DMS 273 treated with DMSO at 0.1 percent for 48 hours (cell line): ENCODE measurements around the gene TNPO2.

Source experiments
- DNase-seq: peaks from one replicate; lab custom pipeline; 2025; lab: John Stamatoyannopoulos, UW

The TNPO2 gene

DNA sequence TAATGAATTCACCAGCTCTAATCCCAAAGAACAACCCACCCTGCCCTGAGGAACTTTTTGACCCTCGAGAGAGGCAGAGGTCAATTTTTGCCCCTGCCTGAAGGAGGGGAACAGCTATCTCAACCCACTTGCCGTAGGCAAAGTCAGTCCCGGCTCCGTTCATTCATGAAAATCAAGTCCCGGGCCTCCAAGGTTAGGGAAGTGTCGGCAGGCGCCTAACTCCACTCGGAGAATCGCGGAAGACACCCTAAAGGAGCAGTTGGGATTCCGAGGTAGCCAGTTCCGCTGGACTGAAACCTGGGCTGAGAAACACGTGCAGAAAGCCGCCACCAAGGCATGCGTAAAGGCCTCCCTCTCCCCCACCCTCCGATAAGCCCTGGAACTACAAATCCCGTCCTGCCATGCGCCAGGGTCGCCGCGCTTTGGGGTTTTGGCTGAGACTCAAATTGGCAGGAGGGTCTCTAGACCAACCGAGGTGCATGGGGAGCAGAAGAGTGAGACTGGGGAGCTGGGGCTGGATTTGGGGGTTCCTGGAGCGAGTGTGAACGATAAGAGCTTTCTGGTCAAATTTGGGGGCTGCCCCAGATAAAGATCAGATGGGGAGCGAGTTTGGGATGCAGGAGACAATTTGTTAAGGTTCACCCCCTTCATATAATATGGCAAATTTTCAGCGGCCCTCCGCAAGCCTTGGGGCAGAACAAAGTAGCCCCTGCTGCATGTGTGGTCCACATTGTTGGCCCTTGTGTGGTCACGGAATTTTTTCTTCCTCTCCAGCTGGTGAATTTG is at the start of gene TNPO2:
TNPO2 (minus strand) TSS at position 292 of the 786 bp plus-strand sequence. CDS start 2,955 bp downstream, outside the sequence.
- peak; percentile 63 for DNase-seq

DNA sequence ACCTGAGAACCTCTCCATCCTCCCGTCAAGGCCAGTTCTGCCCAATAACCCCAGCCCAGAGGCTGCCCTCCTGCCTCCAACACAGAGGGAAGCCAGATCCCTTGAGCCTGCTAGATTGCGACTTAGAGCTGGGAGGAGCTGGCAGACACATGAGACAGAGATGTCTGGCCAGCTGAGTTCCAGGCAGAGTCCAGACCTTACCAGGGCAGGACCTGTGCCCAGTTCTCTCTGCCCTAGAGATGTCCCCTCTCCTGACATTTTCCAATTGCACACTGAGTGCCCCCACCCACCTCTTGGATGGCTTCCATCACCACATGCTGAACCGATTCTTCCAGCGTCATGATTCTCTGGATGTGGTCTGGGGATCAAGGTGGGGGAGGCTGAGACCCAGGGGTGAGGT is 48.6 kb upstream of the TNPO2 start:
- DNase-seq, result no peak

DNA sequence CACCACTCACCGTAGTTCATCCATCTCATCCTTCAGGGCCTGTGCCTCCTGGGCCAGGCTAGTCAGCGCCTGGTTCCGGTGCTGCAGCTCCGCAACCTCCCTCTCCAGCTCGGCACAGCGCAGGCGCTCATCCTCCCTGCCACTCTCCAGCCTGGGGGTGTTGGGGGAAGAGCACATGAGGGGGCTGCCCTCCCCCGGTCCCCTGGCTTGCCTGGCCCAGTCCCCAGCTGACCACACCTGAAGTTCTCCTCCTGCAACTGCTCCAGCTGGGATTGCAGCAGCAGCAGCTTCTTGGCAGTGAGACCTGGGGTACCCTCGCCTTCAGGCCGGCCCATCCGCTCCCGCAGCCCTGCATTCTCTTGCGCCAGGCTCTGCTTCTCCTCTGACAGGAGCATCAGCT is 47.2 kb upstream of the TNPO2 start:
- no peak for DNase-seq

DNA sequence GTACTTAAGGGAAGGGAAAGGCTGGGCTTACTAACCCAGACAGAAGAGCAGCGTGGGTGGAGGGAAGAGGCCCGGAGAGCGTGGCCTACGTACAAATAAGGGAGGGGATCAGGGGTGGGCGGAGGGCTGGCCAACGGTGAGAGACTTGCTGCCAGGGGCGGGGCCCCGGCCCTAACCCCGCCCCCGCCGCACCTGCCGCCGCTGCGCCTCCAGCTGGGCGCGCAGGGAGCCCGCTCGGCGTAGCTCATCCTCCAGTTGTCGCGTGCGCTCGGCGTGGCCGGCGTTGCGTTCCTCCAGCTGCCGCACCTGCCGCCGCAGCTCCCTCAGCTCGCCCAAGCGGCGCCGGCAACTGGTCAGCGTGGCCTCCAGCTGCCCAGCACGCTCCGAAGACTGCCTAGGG is 46.0 kb upstream of the TNPO2 start:
- DNase-seq, result no peak

DNA sequence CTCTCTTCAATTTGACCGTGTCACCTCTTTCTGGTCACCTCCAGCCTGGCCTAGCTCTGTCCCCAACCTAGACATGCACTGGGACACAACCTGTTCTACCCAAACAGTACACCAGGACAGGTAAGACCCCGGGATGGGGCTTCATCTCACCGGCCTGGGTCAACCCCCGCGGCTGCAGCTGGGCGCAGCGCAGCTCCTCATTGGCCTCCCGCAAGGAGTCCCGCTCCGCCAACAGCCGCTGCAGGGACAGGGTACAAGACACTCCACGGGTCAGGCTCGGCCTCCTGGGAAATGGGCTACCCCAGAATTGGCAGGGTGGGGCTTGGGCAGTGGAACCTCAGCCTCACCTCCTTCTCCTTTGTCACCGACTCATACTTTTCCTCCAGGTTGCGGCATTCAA is 43.9 kb upstream of the TNPO2 start:
- no peak for DNase-seq

DNA sequence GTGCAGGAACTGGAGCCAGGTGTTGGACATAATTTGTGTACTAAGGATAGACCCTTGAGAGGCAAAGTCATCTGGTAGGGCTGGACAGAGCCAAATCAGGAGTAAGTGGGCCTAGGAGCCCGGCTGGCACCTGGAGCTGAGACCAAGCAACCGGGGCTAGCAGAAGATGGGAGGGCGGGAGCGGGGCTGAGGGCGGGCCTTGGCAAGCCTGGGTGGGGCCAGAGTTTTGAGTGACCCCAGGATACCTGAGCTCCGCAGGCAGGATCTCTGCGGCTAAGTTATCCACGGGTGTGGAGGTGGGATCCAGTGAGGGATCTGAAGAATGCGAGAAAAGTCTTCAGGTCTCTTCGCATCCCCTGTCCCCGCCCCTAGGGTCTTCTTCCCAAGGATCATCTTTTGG is 43.4 kb upstream of the TNPO2 start:
- no peak for DNase-seq

DNA sequence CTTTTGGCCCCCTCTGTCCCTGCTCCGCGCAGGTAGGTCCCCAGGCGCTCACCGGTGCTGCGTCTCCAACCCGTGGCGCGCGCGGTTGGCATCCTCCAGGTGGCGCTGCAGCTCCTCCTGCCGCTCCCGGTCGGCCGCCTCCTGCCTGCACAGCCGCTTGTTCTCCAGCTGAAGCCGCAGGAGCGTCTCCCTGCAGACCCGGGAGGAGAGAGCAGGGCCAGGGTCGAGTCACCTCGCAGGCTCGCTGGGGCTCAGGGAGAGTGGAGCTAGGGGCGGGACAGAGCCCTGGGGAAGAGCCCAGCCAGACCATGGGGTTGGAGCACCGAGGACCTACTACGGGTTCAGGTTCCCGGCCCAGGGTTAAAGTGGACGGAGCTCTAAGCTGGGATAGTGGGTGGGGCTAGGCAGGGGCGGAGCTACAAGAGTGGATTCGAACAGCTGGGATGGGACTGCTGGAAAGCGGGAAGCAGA is 42.4 kb upstream of the TNPO2 start:
- peak; percentile 27 for DNase-seq

DNA sequence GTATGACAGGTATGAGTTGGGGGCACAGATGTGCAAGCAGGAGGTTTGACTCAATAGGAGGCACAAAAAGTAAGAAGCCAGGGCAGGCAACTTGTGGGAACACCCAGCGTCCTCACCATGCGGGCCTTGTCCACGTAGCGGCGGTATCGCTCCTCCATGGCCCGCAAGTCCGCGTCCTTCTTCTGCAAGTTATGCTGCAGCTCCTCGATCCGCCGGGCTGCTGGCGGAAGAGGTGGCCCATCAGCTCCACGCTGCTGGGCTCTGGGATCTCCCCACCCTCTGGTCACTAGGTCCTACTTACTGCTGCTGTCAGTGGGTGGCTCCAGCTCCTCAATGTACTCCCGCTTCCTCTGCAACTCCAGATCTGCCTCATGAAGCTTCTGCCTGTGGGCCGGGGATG is 41.0 kb upstream of the TNPO2 start:
- no peak for DNase-seq

DNA sequence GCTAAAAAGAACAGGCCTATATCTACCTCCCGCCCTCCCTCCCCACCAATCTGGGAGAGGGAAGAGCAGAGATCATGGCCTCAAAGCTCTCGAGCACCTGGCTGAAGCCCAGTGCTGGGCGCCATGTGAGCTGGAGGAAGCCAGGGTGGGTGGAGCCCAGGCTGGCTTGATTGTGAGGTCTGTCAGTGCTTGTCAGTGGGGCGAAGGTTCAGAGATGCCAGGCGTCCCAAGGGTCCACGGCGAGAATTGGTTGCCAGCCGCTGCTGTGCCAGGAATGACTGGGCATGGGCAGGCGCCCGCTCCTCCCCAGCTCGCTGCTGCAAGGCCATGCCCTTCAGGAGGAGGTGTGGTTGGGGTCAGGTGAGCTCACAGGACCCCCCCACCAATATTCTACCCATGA is 39.4 kb upstream of the TNPO2 start:
- no peak for DNase-seq

DNA sequence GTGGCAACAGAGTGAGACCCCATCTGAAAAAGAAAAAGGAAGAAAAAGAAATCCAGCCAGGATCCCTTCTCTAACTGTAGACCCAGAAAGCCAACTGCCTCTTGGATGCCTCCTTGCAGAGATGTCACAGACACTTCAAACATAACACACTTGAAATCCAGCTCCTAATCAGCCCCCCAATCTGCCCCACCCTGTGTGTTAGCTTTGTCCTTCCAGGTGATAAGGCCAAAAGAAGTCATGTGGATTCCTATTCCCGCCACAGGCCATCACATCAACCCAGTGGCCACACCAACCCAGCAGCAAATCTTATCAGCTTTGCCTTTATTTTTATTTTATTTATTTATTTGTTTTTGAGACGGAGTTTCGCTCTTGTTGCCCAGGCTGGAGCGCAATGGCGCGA is 36.0 kb upstream of the TNPO2 start:
- no peak for DNase-seq

DNA sequence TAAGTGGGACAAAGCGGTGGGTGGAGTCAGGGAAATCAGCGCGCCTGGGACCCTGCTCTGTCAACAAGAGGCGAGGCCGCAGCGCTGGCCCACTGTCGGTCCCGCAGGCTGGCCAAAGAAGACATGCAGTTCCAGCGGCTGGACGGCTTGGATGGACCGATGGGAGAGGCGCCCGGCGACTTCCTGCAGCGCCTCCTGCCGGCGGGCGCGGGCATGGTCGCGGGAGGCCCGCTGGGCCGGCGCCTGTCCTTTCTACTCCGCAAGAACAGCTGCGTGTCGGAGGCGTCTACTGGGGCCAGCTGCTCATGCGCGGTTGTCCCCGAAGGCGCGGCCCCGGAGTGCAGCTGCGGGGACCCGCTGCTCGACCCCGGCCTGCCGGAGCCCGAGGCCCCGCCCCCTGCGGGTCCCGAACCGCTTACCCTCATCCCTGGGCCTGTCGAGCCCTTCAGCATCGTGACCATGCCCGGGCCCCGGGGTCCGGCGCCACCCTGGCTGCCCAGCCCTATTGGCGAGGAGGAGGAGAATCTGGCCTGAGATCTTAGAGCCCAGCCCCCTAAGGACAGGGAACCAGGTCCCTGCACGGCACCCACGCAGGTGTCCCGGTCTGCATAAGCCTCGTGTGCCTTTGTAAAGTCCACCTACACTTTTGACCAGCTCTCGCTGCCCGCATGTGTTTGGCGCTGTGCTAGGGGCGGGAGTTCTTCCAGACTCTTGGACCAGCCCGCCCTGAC is 34.0 kb upstream of the TNPO2 start:
- DNase-seq, result peak; percentile 38

DNA sequence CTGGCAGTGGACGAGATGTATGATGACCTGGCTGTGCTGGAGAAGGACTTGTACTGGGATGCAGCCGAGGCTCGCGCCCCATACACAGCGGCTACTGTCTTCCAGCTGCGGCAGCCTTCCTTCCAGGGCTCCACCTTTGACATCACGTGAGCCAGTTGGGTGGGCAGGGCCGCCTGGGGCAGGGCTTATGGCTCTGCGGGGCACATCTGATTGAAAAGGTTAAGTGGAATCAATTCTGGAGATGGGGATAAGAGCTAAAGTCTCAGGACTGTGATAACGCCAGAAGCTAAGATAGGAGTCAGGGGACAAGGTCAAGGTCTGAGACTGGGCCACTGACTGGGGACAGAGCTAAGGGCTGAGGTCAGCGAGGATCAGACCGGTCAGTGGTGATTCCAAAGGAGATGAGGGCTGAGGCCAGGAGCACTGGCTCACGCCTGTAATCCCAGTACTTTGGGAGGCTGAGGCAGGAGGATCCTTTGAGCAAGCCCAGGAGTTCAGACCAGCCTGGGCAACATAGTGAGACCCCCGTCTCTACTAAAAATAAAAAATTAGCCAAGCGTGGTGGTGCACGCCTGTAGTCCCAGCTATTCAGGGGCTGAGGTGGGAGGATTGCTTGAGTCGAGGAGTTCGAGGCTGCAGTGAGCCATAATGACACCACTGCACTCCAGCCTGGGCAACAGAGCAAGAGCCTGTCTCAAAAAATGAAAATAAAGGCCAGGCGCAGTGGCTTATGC is 32.6 kb upstream of the TNPO2 start:
- DNase-seq, result no peak

DNA sequence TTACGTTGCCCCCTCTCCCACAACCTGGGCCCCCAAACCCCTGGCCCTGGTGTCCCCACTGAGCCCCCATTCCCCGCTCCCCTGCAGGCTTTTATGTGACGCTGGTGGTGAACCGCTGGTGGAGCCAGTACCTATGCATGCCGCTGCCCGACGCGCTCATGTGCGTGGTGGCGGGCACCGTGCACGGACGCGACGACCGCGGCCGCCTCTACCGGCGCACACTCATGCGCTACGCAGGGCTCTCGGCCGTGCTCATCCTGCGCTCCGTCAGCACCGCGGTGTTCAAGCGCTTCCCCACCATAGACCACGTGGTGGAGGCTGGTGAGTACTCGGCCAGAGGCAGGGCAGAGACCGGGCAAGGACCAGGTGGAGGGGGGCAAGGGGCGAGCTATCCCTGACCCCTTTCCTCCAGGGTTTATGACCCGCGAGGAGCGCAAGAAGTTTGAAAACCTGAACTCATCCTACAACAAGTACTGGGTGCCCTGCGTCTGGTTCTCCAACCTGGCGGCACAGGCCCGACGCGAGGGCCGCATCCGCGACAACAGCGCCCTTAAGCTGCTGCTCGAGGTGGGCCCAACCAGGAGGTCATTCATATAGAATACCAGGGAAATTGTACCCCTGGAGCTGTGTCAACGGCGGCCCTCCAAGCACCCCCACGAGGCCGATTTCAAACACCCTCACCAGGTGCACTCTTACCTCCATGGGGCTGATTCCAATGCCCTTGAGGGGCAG is 30.9 kb upstream of the TNPO2 start:
- no peak for DNase-seq

DNA sequence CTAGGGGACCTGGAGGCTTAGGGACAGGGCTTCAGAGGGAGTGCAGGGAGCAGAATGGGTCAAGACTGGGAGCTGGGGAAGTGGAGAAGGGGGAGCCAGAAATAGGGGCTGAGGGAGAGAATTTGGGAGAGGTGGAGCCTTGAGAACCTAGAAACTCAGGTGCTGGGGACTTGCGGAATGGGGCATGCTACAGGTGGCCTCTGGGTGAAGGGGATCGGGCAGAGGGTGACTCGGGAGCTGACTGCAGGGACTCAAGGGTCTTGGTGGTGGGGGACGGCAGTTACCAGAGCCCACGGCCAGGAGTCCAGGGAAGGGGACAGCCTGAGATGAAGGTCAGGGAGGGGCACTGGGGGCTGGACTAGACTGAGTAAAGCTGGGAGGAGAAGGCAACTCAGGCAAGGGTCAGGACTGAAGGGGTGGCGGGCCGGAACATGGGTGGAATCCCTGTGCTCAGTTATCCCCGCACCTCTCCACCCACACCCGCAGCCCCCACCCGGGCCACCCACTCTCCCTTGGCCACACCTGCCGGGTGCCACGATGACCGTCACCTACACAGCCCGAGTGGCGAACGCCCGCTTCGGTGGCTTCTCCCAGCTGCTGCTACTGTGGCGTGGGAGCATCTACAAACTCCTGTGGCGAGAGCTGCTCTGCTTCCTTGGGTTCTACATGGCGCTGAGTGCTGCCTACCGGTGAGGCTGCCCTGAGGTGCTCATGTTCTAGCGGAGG is 28.5 kb upstream of the TNPO2 start:
- DNase-seq, result no peak

DNA sequence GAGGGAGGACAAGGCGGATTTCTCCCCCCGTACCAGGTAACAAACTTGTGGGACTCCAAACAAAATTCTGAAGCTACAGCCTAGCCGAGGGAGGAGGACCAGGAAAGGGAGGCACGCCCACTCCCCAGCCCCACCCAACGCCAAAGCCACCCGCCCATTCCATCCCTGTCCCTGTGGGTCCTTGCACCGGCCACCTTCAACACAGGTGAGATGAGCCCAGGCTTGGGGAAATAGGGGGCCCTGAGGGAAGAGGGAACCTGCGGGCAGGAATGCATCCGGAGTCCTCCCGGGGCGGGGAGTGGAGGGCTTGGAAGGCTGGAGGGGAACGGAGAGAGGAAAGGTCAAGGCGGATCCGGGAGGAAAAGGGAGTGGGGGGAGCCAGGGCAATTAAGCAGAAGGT is 27.9 kb upstream of the TNPO2 start, which contains the start of gene BEST2:
BEST2 (plus strand) TSS at position 157 of the 400 bp plus-strand sequence. CDS start 802 bp downstream, outside the sequence.
- DNase-seq, result no peak

DNA sequence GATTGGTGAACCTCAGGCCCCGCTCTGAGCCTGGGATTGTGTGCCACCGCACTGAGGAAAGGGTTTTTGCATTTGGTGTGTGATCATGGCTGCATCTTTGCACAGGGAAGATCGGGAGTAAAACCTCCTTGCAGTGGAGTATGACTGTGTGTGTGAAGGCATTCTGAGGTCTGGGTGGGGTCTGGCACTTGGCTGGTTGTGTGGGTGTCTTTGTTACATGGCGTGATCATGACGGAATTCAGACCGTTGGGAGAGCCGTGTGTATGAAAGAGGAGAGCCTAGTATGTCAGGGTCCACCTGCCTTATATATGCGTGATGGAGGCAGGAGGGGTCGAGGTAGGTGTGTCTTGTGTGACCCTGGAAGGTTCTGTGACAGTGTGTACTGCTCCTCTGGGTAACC is 27.1 kb upstream of the TNPO2 start:
- DNase-seq, result no peak

DNA sequence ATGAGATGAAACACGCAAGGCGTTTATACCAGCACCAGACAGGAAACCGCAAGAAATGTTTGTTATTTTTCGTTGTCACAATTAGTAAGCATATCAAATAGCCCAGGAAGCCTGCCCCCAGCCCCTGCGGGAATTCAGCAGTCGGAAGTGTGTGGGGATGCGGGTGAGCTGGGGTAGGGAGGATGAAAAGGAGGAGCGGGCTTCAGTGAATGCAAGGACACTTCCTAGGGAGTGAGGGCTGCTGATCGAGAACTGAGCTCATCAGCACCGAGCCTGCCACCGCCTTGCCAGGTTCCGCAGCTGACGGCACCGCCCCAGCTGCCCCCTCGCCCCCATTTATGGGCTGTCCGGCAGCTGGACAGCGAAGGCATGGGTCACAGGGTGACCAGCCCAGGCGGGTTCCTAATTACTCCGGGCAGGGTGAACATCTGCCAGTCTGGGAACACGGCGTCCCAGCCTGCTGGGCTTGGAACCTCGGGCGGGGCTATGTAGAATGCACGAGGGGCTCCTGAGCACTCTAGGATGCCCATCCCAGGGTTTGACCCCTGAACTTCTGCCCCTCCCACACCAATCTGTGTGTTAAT is 26.3 kb upstream of the TNPO2 start:
- DNase-seq, result peak; percentile 40

DNA sequence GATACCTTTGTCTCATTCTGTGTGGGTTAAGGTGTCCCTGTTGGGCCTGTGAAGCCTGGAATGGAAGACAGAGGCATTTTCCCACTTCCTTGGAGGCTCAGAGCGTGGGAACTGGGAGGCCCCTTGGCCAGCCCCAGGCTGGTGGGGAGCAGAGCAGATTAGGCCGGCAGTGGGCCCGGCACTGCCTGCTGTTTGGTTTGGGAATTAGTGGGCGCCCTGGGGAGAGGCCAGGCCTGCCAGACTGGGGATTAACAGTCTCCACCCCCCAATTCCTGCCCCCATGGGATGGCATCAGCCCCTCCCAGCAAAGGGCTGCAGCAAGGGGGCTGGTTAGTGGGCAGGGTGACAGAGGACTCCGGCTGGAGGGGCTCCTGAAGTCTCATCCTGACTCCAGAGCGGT is 24.8 kb upstream of the TNPO2 start:
- DNase-seq, result no peak

DNA sequence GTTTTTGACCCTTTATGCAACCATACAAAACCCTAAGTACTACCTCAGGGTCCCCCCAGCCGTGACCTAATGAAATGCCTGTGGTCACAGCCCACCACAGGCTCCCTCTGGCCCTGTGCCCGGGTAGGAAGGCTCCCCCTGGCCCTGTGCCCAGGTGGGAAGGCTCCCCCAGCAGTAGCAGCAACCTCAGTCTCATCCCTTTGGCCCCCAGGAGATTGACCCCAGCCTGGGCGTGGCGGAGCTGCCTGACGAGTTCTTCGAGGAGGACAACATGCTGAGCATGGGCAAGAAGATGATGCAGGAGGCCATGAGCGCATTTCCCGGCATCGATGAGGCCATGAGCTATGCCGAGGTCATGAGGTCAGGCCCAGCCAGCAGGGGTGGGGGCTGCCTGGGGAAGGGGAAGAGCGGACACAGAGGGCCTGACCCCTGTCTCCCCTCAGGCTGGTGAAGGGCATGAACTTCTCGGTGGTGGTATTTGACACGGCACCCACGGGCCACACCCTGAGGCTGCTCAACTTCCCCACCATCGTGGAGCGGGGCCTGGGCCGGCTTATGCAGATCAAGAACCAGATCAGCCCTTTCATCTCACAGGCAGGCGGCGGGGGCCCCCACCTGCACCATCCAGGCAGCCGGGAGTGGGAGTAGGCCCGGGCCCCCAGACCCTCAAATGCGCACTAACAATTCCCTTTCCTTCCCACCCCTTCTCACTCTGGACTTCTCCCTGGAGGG is 21.6 kb upstream of the TNPO2 start:
- DNase-seq, result no peak

DNA sequence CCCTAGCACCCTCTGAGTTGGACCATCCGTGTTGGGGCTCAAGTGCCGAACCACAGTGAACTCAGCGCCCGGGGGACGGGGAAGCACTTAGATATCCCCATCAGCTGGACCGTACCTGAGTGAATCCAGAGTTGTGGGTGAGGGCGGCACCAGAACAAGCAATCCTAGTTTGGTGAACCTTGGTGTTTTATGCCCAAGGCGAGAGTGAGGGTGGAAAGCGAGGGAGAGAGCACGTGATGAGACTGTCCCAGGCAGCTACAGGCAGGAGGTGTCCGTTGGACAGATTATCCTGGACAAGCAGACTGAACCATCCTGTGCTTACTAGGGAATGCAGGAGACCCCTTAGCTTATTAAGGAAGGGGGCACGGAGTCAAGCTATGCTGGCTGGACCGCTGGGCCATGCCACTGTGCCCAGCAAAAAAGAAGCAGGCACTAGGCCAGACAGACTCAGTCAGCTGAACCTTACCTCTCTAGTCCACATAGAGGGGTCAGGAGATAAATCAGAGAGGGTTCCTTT is 14.2 kb upstream of the TNPO2 start:
- DNase-seq, result no peak
